A549 (cell line): ENCODE data around the gene NTM.

ENCODE experiments used
- CHD4 ChIP-seq: fragments of 200-600 bp; sonication (generic); IDR thresholded peaks from 2 replicates; pipeline ENCODE4 v1.6.1; 2016; ENCODE audit warnings: antibody characterized with exemption, mild to moderate bottlenecking, borderline replicate concordance
- KDM5A ChIP-seq: fragments of 200-600 bp; sonication (generic); IDR thresholded peaks from 2 replicates; pipeline ENCODE4 v1.6.1; 2016; ENCODE audit warnings: antibody characterized with exemption, mild to moderate bottlenecking
- MAFK ChIP-seq: fragments of 450-650 bp; IDR thresholded peaks from 2 replicates; pipeline ENCODE4 v1.6.1; 2014; ENCODE audit not compliant: partially characterized antibody
- POLR2A ChIP-seq: IDR thresholded peaks from 2 replicates; pipeline ENCODE4 v1.6.1; 2012; ENCODE audit warnings: mild to moderate bottlenecking, low read length
- RAD21 ChIP-seq, 2 experiments: fragments of >200 bp in 1 of 2; sonication (Bioruptor Twin) in 1 of 2; formaldehyde crosslinking in 1 of 2; IDR thresholded peaks in 1 of 2; conservative IDR thresholded peaks in 1 of 2; 2 replicates in 1 of 2; 3 replicates in 1 of 2; pipeline ENCODE4 v1.6.1; 2012 to 2018; ENCODE audit warnings: inconsistent platforms in 1 of 2
- RCOR1 ChIP-seq: fragments of 150-350 bp; IDR thresholded peaks from 2 replicates; pipeline ENCODE4 v1.6.1; 2014; ENCODE audit warnings: antibody characterized with exemption, low read length, low read depth
- SMC3 ChIP-seq: fragments of >200 bp; sonication (Bioruptor Twin); formaldehyde crosslinking; IDR thresholded peaks from 3 replicates; pipeline ENCODE4 v1.6.1; 2018; ENCODE audit warnings: inconsistent platforms
- ZSCAN20 ChIP-seq: fragments of 250-450 bp; sonication (Bioruptor Pico); IDR thresholded peaks from 2 replicates; pipeline ENCODE4 v1.8.0; 2022; ENCODE audit warnings: mild to moderate bottlenecking, moderate library complexity
- TF ChIP-seq, protein P1 (sequence below): fragments of >200 bp; sonication (Bioruptor Twin); formaldehyde crosslinking; IDR thresholded peaks from 3 replicates; pipeline ENCODE4 v1.5.1; 2016
- TF ChIP-seq, protein P2 (sequence below): IDR thresholded peaks from 2 replicates; pipeline ENCODE4 v1.6.1; 2012

DNA sequence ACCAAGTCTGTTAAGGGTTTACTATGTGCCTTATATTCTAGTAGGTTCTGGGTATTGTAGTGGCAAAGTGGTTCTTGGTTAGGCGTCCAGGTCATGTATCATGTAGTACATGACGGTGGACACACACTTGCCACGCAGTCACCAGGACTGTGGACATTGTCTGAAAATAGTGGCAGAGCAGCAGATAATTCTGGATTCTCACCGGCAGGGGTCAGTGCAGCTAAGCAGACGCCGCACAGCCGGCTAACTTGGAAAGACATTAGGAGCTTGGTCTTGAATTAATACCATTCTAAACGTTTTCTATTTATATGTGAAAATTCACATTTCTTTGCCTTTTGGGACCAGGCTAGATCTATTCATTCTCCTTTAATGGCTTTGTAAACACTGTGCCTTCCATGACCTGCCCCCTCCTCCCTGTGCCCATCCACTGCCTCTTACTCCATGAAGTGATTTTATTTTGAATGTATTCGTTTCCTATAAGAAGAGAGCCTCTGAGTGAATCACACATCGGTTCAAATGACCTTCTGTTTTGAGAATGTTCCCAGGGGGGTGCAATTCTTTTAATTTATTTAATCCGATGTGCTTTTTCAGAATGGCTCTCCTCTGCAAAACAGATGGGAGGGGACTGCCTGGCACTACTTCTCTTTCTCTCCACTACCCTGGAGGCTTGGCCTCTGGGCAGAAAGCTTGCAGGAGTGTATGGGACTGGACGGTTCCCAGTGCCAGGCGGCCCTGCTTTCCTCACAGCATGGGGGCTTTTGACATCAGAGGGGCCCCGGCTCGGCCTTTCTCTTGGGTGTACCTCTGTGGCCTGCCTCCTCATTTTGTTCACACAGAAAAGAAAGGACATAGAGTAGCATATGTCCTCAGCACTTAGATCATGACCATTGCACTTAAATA lies 378.0 kb downstream of the NTM start:
- peak; percentile 32; the same call in 2 of the 3 replicates for TF ChIP-seq SMC3
- TF ChIP-seq RAD21 (conservative IDR thresholded peaks at IDR 0.05 in 1 of 2, IDR thresholded peaks at IDR 0.05 in 1 of 2): peak; percentile 41 to 60; a peak in 4 of 5 replicates
- no peak for TF ChIP-seq RCOR1
- TF ChIP-seq, protein P1, sequence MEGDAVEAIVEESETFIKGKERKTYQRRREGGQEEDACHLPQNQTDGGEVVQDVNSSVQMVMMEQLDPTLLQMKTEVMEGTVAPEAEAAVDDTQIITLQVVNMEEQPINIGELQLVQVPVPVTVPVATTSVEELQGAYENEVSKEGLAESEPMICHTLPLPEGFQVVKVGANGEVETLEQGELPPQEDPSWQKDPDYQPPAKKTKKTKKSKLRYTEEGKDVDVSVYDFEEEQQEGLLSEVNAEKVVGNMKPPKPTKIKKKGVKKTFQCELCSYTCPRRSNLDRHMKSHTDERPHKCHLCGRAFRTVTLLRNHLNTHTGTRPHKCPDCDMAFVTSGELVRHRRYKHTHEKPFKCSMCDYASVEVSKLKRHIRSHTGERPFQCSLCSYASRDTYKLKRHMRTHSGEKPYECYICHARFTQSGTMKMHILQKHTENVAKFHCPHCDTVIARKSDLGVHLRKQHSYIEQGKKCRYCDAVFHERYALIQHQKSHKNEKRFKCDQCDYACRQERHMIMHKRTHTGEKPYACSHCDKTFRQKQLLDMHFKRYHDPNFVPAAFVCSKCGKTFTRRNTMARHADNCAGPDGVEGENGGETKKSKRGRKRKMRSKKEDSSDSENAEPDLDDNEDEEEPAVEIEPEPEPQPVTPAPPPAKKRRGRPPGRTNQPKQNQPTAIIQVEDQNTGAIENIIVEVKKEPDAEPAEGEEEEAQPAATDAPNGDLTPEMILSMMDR: peak; percentile 51
- TF ChIP-seq POLR2A: no peak
- TF ChIP-seq MAFK: no peak
- no peak for TF ChIP-seq CHD4
- TF ChIP-seq KDM5A: no peak
- no peak for TF ChIP-seq ZSCAN20
- TF ChIP-seq, protein P2, sequence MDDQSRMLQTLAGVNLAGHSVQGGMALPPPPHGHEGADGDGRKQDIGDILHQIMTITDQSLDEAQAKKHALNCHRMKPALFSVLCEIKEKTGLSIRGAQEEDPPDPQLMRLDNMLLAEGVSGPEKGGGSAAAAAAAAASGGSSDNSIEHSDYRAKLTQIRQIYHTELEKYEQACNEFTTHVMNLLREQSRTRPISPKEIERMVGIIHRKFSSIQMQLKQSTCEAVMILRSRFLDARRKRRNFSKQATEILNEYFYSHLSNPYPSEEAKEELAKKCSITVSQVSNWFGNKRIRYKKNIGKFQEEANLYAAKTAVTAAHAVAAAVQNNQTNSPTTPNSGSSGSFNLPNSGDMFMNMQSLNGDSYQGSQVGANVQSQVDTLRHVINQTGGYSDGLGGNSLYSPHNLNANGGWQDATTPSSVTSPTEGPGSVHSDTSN: no peak
